Measurements from ENCODE around the gene SIX1.

Gene SIX1

DNA sequence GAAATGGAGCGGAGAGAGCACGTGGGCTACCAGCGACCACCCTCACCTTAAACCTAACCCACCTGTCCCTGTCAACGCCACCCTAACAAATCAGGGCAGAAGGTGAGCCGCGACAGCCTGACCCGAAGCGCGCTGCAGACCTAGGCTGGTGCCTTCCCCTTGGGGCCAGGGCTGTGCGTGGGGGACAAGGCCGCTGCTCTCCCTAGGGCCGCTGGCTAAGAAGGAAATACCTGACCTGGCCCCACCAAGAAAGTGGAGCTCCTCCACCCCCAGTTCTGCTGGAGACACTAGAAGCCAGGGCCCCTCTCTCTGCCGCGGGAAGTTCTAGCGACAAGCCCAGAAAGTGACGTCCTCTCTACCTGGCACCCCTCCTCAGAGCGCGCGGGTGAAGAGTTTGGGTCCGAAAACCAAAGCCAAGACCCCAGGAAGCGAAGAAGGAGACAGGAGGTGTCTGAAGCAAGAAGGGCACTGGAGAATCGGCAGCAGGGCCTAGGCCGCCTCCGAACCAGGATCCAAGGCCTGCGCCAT, 7.5 kb downstream of the SIX1 start:
- no peak for DNase-seq

DNA sequence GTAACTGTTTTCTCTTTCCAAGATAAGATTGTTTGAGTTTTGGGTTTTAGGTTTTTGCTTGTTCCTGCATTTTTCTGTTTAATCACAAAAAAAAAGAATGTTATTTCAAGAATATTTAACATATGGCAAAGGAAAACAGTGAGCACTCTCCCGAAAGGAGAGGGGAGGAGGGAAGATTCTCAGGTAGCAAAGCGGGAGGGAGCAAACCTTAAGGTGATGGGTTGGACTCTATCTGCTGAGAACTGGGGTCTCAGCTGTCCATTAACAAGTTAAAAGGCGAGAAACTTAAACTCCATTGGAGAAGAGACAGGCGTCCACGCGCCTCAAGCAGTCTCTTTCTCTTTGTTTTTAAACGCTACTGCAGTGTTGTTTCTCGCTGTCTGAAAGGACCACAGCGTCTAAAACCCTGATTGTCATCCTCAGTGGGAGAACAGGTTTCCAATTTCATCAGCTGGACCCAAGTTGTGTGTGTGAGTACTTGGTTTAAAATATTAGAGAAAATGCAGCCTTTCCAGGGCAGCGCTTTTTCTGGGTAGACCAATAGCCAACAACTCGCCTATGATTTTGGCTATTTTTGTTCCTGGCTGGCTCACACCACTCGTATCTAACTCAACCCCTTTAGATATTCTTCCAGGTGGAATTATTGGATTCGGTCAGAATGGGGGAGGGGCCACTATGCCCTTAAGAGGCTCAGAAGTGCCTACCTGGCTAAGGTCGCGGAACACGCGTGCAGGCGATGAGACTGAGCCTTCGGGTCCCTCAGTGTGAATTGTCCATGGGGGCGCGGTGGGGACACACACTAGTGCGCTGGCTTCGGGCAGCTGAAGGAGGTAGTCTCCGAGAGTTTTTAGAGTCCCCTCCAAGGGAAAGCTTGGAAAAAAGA, 8.2 kb downstream of the SIX1 start:
- no peak for DNase-seq

DNA sequence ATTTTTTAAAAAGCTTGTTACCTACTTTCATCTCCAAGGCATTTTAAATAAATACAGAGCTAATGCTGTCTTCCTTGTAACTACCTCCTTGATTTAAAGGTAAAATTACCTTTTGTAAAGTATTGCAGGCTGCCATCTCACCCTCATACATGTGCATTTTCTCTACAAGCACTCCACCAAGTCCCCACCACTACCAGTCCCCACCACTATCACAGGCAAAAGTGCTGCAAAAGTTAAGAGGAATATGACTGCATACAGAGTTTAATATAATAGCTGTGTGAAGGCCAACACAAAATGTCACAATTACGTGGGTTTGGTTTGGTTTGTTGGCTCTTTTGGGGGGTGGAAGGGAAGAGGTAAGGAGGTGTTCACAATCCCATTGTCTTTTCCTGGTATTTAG, 9.6 kb downstream of the SIX1 start:
- no peak for DNase-seq

DNA sequence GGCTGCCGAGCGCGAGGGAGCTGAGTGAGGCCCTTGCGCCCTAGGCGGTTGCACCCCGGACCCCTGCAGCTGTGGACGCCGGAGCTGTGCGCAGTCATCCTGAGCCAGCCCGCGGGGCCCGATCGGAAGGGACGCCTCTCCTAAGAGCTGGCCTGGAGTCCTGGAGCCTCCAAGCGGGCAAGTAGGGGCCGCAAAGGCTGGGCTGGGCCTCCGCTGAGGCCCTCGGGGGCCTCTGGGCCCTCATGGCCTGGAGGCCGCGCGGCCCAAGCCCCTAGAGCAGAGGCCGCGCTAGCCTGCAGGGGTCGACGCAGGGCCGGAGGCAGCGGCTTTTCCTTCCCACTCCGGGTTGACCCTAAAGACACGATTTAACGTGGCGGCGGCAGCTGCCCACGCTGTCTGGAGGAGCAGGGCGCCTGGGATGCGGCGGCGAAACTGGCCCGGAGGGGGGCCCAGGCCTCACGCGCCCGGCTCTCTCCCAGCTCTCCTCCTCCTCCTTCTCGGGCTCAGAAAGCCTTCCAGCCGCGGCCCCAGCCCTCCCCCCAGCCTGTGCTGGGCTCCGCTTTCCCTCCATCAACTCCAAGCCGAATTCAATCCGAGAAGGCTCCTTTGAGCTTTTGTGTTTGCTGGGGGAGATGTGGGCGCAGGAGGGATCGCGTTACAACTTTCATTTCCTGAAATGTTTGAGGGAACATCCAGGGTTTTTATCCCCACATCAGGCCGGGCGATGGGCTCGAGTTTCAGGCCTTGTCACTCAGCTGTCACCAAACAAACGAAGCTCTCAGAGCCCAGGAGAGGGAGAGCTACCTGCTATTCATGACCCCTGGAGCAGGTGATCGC, 11.6 kb downstream of the SIX1 start:
- DNase-seq = no peak

DNA sequence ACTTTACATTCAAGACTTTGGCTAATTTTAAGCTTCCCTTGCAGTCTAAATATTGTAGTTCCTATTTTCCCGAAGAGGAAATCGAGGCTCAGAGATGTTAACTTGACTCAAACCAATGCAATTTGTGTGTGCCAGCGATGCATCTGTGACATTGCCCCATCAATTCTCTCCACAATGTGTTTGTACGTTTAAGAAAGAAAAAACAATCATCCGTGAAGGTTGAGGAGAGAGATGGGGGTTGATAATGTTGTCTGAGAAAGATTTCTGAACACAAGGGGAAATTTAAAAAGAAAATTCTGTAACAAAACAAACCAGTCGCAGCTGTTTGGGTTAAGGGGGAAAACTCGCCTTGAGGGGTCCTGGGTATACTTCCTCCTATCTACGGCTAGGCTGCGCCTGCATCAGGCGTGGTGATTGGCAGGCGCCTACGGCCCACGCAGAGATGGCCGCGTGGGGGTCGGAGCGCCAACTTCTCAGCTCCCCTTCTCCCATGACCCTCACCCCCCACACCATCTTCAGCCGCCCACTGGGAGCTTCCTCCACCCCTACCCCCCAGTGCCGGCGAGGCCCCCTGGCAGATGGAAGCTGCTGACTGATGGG, 12.3 kb downstream of the SIX1 start:
- no peak for DNase-seq

DNA sequence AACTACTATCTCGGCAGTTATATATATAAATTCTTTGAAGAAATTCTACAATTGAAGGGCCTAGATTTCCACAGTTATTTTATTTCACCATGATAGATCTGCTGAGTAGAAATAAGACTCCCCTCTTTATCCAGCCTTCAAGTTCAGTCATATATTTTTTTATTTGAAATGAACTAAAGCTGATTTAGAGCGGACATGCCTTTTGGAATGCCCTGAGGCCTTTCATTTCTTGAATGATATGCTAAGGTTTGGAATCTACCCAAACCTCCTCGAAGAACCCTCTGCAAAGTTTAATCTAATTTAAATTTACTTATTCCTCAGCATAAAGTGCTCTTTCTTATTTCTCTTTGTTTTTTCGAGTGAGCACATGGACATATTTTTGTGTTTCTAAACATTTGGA, 15.1 kb downstream of the SIX1 start:
- no peak for DNase-seq

DNA sequence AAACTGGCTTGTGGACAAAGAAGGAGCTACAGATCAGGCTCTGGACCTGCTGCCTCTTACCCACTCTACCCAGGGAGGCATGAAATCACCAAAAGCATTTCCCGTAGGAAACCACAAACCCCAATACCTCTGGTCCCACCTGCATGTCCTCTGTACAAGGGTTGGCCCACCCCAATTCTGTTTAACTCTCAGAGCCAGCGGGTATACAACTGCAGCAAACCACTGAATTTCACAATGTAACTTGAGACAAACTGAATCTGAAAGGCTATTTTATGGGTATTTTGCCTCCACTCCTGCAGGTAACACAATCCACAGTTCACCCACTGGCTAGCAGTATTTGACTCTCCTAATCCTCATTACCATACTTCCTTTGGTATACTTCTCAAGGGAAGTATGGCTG, 16.5 kb downstream of the SIX1 start:
- no peak for DNase-seq

DNA sequence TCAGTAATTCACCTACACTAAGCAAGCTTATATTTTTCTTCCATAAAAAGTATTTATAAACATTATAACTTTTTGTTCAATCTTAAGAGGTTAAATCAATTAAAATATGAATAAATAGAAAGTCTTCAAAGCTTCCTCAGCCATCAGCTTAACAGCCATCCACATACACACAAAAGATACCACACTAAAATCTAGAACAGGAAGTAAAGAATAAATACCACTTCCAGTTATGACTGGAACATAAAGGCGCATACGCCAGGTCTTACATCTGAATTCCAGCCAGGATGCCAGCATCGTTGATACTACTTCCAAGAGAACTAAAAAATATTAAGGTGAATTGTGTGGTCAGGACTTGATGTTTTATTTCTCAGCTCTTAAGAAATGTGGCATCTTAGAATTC, 17.0 kb downstream of the SIX1 start:
- no peak for DNase-seq

DNA sequence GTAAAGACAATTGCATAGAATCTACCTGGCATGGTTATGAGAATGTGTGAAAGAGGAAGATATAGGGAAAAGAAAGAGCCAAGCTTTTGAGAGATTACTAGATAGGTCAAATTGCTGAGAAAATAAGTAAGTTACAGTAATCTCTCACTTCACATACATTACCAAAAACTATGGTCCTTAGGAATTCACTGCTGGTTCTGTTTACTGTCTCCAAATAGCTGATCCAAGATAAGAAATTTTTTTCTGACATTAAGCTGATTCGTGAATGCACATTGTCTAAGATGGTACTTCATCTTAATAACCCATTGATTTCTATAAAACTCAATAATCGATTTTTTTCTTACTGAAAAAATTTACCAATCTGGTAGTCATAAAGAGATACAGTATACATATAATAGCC, 17.4 kb downstream of the SIX1 start:
- DNase-seq = no peak

DNA sequence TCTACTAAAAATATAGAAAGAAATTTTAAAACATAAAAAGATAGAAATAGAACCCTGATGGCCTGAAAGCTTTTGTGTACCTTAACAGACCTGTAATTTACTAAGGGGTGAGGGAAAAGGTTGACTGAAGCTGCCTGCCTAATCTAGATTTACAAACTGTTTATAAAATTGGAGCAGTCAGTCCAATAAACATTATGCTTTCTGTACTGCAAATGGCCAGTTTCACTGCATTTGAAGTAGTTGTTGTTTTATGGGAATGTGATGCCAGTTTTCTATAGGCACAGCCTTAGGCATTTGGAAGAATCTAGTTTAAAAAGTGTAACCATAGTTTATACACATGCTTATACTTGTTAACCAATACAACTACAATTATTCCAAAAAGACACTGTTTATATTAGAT, 19.1 kb downstream of the SIX1 start:
- no peak for DNase-seq

DNA sequence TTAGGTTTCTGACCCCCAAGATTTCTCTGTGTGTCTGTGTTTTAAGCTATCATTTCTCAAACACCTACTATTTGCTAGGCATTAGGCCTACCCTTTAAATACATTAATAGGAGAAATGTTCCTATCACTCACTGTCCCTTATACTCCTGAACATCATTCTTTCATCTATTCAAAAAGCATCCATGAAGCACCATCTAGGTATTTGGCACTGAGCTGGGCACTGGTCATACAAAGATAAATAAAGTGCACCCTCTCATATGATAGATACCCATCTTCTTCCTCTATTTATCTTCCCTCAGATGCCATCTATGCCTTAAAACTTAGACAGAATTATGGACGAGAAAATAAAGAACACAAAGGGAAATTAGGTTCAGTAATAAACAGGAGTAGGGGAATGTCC, 20.4 kb downstream of the SIX1 start:
- no peak for DNase-seq

DNA sequence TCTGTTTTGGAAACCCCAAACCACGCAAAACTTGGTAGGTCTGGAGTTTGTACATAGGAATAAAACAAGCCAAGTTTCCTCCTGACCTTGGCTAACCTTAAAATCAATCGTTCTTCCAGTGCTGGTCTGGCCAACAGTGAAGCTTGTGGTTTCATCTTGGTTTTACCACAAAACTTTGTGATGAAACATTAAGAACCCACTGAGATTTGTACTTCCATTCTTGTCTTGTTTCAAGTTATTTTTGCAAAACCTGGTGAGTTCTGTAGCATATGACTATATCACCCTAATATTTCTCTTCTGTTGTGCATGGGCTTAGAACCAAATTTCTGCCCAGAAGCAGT, 26.4 kb downstream of the SIX1 start:
- DNase-seq = no peak

DNA sequence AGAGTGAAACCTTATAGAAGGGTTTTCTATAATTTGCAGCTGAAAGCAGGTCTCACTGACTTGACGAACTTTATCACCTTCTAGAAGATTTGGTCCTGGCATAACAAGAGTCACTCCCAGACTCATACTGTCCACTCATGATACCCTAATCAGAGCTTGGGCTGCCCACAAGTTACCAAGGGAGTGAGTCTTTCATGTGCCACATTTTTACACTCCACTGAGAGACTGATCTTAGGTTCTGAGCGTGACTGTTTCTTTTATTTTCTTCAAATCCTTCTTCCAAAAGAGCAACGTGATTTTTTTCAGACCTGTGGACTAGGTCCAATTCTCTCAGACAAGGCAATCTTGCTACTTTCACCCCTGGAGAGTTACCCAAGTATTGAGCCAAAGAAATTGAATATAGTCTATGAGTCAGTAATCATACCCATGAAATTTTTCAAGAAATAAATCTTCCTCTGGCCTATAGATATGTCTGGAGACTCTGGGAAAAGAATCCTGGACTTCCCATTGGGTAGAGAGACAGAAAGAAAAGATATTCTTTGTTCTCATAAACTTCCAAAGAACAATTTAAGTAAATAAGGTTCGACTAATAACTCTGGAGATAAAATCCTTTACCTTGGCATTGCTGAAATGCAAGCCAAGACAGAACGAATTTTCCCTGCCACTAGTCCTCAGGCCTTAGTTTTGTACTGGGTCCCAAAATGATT, 26.9 kb downstream of the SIX1 start:
- no peak for DNase-seq

DNA sequence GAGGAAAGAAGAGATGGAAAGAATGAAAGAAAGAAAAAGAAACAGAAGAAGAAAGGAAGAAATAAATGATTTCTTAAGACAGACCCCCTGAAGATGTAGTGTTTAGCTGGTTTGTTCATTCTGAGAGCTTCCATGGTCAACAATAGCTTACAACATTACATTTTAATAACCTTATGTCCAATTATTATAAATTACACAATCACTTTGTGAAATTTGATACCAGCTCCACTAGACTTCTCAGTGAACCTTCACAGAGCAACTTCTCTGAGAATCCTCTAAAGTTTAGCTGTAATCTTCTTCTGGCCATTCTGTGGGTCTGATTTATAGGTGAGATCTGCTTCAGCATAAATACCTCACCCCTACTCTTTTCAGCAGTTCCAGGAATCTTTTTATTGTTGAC, 27.9 kb downstream of the SIX1 start:
- no peak for DNase-seq

DNA sequence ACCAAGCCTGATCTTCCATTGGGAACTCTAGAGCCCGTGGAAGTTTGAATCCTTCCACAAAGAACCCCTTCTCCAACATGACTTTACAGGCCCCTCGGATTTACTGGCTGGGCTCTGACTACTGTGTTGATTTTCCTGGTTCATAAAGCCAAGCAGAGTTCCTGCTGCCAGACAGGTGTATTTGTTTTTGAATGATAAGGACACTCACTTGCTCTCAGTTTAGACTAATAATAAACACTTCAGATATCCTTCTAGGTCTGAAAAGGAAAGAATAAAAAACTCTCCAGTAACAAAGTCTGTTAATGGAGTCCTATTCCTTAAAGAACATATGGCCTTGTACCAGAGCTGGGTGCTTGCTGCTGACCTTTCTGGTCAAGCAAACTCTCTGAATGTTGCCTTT, 31.0 kb downstream of the SIX1 start:
- no peak for DNase-seq

DNA sequence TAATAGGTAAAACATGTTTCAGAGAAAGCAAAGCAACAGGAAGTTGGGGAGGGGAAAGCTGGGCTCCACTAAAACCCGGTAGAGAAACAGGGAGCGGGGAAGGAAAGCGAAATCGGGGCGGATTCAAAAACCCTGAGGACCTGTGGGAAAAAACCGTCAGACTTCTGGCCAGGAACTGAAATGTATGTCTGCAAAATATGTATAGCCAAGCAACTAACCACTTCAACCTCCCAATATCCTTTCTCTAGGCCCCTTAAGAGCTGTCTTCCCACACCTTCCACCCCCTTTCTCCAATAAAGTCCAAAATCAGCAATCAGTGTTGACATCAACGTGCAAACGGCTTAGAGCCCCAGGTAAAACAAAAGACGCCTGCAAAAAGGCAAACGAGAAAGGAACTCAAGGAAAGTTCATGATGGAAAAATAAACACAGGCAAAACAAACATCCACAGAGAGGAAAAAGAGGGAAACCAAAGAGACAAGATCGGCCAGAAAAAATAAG, 32.8 kb downstream of the SIX1 start:
- DNase-seq = no peak

DNA sequence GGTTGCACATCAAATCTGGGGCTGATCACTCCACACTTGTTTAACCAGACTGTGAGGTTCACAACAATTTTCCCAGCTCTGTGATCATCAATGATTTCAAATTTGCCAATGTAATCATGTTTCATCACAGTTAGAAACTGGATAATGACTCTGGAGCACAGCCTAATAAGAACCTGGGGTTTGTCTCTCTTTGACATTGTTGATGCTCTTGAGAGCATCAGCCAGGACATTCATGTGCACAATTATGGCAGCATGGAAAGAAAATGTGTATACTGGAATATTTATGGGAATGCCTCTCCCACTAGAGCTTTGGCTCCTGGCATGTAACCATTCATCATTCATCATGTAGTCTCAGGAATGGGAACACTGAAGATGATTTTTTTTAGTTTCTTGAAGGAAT, 47.0 kb downstream of the SIX1 start:
- no peak for DNase-seq

DNA sequence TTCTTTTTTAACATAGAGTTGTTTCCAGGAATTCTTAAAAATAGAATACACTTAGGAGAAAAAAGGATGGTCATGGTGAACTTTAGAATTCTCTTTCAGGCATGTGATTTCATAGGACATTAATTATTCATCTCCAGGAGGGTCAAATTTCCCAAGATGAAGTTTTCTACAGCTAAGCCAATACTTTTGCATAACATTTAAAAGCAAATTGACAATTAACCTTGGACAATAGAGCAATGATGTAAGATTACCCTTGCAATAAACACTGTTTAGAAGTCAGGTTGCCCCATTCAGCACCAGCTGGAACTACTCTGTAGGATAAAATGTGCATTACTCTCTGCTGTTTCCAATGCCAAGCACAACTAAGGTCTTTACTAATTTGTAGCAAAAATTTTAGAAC, 49.5 kb downstream of the SIX1 start:
- no peak for DNase-seq

DNA sequence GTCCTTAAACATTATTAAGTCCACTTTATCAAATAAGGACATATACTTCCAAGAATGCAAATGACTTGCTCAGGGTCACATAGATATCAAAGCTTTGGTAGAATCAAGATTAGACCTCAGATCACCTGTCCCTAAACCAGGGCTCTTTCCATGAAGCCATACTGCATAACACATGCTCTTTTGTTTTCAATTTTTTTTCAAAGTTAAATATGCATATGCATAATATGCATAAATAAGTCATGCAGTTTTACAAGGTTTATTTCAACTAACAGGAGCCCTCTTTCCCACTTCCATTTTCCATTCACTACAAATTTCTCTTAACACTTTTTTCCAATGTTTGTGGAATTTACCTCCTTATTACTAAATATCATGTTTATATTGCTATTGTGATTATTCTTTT, 53.1 kb downstream of the SIX1 start:
- DNase-seq = no peak

DNA sequence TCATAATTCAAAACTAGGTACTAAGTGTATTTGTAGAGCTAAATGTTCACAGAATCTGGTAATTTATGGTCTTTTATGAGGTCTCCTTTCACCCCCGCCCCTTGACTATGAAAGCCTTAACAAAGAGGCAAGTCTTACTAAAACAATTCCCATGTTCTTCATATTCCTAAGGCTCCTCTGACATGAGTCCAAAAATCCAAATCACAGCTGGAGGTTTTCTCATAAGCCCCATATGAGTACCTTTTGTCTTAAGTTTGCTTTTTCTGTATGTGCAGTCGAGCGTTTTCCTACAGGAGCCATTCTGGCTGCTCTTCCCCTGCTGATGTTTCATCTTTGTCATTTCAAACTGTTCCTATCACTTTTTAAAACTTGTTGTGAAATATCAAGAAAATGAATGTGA, 55.2 kb downstream of the SIX1 start:
- DNase-seq = no peak

Data from stimulated activated CD4-positive, alpha-beta T cell treated with anti-CD3 and anti-CD28 coated beads, Interleukin-1b, Interleukin-23, amount 100 ng/mL, for 48 hours (primary cell).